Left renal cortex interstitium (tissue), 4 donors: Measurements from ENCODE around the gene PHACTR3. TPM values are rescaled to one million over a fixed set of nuclear protein-coding genes. Genes with fewer than 3 reads are reported as not detected.
"Not testable (repeated sequence)": the region's sequence is repeated elsewhere in the genome, so short reads cannot be mapped to it uniquely, and the experiment has no call there.

Source experiments
- DNase-seq, 4 donors: peaks; one replicate each; pipeline ENCODE4 v3.0.0-alpha.2; 2013; ENCODE audit warnings: low read depth in 4 of 4, low spot score in 2 of 4, missing footprints in 1 of 4
- polyA plus RNA-seq, 4 donors: library from polyadenylated mRNA; unstranded; fragments of 120-200 nt; gene quantifications; one replicate each; pipeline ENCODE4 v1.2.1, GENCODE V29; 2013; ENCODE audit not compliant: insufficient read length in 4 of 4

PHACTR3 gene
- 10 to 100 TPM; 10.5 to 13.7 (median 12.2) TPM for polyA plus RNA-seq

DNA sequence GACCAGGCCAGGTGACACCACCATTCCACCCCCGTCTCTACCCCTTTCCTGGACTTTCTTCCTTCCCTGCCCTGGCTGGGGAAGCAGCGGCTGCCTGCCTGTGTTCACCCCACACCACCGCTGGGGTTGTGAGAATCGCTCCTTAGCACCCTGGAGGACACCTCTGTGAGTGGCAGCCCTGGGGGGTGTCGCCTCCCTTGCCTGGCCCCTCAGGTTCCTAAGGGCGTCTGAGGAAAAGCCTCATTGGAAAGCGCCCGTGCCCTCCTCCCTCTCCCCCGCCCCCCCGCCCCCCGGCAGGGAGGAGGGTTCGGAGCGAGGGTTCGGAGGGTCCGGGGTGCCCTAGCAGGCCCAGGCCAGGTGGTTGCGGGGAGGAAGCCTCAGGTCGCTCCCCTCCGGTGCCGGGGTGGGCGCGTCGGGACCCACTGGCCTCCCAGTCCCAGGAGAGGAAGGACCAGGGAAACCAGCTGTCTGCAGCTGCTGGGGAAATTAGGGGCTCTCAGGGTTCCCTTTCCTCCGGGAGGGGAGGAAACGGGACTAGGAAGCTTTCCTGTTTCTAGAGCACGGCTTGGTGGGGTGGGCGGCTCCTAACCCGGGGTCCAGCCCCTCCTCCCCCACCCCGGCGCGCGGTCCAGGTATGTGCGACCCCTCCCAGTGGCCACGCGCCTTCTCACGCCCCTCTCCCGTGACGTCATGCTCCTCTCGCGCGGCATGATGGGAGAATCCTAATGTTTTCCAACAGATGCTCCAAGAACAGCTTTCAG, at the start of gene PHACTR3:
Gene PHACTR3 (plus strand): TSS at position 760 of the 761 bp plus-strand sequence. CDS start 475 bp downstream, outside the sequence.
- DNase-seq, result no peak

DNA sequence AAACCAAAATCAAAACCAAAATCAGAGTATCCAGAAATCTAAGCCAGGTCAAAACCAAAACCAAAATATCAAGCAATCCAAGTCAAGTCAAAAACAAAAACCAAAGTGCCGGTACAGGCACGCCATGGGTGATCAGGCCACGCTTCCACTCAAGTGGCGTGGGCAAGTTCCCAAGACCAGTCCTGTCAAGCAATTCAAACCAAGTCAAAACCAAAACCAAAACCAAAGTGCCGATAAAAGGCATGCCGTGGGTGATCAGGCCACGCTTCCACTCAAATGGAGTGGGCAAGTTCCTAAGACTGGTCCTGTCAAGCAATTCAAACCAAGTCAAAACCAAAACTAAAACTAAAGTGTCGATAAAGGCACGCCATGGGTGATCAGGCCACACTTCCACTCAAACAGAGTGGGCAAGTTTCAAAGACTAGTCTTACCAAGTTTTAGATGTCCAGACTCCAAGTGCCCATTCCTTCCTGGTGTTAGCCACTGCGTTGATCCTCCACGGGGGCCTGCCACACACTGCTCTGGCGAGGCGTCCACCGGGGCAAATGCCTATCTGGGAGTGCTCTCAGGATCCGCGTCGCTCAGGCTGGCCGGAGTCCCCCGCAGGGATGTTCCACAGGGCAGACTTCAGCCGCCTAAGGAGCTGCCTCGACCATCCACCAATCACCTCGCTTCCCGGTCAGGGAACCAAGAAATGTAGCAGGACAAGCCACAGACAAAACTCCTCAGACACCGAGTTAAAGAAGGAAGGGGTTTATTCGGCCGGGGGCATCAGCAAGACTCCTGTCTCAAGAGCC, 46.4 kb upstream of the PHACTR3 start:
- not testable (repeated sequence) for DNase-seq

DNA sequence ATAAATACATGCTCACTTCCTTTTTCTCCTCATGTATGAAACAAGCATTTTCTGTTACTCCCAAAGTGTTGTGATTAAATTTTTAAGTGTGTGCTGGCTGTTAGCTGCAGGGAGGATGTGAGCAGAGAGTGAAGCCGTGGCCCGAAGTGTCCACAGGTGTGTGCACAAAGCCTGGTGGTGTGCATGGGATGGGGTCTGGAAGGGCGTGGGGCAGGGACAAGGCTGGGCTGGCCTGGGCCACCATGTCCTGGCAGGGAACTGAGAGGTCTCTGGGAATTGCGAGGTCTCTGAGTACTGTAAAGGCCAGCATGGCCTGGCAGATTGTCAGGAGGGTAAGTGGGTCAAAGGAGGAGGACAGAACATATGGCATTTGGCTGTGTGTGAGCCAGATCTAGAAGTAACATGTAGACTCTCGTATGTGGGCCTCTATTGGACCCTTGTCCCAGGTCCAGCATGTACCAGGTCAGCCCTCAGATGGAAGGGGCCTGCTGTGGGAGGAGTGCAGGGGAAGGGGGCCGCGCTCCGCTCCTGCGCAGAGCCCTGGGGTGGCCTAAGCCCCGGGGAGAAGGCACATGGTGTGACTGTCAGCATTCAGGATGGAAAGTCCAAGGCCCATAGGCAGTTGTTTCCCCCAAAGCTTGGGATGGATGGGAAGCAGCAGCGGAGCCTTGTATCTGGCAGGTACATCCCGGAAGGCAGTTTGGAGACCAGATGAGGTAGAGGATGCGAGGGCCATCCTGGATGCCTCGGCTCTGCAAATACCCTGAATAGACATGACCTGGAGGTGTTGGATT, 45.1 kb upstream of the PHACTR3 start:
- no peak for DNase-seq

DNA sequence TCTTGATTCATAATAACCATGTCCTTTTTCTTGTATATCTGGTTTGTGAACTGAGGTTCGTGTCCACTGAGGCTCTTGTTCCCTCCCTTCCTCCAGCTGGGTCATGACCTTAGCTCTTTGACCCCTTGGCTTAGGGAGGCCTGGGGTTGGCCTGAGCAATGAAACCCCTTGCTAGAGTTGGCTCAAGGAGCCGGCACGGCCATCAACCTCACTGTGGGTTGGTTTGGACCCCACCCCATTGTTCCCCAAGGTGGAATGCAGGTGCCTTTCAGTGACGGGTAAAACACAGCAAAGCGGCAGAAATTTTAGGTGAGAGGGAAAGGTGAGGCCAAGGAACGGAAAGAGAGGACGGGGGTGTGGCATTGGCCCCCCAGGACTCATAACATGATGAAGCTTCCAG, 44.5 kb upstream of the PHACTR3 start:
- DNase-seq, result no peak

DNA sequence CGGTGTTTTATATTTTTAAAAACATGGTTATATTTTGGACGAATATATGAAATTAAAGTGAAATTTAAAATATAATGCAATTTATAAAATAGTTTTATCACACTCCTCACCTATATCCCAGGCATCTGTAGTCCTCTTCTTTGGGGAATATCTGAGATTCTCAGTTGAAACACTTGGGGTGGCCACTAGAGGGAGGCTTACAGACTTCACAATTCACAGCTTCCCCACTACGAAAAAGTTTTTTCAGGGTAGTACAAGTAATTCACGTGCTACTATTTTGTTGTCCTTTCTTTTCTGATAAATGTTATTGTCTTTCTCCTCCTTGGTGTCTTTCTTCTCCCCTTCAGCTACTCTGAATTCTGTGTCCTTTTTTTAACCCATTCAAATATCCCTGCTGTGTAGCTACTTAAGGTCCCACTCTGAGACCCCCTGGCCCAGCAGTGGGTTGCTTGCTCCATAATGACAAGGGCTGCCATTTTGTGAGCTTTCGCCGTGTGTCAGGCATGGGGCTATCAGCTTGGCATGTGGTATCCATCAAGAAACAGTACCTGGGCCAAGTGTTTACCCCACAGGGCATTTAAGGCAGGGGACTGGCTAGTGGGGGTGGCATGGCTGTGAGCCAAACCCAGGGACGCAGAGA, 43.6 kb upstream of the PHACTR3 start:
- peak in 1 of 4 donors; percentile 27 for DNase-seq

DNA sequence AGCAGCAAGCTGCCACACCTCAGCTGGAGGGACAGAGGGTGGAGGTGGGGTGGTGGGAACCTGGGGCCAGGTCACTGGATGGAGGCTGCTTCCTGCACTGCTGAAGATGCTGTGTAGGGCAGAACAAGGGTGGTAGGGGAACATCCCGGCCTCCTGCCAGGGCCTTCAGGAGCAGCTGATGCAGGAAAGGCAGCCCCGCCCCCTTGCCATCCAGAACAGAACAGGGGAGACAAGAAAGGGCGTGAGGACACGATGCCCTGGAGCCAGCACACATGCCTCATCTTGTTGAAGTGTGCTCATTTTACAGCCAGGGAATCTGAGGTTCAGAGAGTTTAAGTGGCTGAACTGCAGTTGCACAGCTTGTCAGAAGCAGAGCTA, 43.1 kb upstream of the PHACTR3 start:
- DNase-seq, result no peak

DNA sequence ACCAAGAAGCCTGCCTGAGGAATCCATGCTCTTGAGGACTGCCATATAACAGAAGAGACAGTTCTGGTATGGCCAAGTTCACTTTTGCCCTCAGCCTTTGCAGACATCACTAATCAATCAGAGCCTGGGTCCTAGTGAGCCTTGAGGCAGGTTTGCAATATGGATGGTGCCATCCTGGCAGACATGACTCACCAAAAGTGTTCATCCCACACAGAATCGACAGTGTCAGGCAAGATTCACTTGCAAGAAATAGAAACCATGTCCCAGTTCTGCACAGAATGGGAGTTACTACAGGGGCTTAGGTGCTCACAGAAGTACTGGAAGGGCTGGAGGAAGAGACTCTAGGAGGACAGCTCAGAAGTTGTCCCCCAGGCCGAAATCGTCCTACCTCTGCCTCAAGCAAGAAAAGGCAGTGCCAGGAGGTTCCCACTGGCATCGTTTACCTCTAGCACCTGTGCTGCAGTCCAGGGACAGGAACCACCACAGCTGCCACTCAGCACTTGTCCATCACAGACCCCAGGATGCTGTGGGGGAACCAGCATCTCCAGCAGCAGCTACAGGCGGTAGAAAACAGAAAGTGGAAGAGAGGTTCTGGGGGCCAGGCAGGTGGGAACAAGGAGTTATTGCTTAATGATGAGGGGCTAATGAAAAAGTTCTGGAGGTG, 42.6 kb upstream of the PHACTR3 start:
- no peak for DNase-seq

DNA sequence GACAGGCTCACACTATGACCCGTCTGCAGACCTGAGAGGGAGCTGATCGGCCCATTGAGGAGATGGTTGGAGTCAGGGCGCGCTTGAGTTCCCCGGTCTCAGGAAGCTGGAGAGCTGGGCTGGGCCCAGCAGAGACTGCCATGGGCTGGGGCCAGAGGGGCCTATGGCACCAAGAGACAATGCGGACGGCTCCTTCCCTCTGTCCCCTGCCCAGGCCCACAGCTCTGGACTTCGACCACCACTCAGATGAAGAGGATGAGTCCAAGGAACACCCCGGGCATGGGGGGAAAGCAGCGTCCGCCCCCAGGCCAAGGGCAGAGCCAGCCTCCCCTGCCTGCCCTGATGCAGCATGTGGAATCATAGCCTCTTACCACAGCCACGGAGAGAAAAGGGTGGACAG, 40.2 kb upstream of the PHACTR3 start:
- DNase-seq, result no peak

DNA sequence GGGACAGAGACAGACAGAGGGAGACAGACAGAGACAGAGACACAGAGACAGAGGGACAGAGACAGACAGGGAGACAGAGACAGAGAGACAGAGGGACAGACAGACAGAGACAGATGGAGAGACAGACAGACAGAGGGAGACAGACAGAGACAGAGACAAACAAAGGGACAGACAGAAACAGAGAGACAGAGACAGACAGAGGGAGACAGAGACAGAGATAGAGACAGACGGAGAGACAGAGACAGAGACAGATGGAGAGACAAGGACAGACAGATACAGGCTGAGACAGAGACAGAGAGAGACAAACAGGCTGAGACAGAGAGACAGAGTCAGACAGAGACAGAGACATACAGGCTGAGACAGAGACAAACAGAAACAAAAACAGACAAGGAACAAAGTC, 39.4 kb upstream of the PHACTR3 start:
- DNase-seq, result no peak

DNA sequence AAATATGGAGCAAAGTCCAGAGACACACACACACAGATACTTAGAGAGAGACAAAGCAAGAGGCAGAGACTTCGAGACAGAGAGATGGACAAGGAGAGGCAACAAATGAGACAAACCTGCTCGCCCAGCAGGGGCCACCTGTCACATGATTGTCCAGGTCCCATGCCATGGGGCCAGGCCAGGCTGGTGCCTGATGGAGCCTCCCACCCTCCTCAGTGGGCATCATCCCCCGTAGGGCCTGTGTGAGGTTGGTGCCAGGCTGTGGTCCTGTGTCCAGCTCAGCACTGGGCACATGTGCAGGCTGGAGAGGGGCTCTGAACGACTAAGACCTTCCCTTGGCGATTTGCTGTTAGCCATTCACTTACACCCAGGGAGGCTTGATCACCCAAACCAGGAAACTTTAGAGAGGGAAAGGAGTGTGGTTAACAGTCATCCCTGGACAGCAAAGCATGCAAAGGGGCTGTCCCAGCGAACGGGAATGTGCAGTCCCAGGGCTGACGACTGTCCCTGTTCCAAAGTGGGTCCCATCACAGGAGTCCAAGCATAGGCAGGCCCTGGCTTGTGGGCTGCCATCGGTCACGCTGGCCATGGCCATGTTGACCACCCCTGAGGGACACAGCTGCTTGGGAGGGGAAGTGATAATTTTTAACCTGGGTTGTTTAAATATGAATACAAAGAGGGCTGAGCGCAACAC, 38.4 kb upstream of the PHACTR3 start:
- DNase-seq, result no peak

DNA sequence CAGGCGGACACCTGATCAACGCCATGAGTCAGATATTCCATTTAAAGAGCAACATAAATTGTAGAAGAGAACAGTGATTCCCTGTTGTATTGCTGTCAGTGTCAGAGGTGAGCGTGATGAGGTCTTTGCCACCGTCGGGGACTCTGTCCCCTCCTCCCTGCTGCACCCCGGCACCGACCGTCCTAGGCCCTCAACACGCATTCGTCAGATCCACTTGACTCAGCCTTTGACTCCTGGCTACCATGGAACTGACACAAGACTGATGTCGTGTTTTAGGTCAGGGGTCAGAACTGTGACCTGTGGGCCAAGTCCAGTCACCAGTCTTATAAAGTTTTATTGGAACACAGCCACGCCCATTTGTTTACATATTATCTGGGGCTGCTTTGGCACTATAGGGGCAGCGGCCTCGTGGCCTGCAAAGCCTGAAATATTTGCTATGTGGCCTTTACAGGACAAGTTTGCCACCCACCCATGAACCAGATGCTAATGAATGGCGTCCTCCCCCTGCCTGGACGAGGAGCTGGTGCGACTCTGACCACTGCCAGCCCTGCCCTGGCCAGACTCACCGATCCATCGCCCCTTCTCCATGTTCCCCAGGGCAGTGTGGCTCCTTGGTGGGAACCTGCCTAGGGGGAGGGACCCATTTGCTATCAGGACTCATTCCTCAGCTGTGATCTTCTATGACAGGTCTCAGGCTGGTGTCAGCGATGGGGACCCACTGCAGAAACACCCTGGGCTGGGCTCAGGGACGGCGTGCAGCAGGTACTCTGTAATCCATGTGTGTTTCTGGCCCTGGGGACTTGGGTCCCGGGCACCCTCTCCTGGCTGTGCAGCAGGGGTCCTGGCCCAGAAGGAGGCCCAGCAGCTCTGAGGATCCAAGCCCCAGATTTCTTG, 37.5 kb upstream of the PHACTR3 start:
- DNase-seq, result no peak

DNA sequence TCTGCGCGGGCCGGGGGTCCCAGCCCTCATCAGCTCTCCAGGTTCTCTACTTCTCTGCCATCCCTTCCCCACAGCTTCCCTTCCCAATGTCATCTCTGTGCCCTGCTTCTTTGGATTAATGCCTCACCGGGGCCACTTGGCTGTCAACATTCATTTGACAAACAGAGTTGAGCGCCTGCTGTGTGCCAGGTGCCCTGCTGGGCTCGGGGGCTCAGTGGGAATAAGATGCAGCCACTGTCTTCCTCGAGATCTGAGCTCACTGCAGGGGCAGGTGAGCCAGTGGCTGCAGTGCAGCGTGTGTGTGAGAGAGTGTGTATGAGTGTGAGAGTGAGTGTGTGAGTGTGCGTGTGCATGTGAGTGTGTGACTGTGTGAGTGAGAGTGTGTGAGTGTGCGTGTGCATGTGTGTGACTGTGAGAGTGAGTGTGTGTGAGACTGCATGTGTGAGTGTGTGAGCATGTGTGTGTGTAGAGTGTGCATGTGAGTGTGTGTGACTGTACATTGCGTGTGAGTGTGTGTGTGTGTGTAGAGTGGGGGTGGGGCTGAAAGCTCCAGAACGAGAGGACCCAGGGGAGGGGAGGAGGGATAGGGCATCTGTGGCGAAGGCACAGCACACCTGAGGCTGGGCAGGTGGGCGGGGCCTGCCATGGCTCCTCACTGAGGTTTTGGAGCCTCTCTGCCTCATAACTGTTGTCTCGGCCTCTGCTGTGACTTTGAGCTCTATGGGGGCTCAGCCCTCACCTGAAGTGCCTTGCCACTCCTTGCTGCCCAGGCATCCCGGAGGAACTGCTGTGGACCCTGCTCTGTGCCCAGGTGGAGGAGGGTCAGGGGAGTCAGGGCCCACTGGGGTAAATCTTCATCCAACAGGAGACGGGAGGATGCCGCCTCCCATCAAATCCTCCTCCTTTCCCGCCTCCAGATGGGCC, 36.5 kb upstream of the PHACTR3 start:
- no peak for DNase-seq

DNA sequence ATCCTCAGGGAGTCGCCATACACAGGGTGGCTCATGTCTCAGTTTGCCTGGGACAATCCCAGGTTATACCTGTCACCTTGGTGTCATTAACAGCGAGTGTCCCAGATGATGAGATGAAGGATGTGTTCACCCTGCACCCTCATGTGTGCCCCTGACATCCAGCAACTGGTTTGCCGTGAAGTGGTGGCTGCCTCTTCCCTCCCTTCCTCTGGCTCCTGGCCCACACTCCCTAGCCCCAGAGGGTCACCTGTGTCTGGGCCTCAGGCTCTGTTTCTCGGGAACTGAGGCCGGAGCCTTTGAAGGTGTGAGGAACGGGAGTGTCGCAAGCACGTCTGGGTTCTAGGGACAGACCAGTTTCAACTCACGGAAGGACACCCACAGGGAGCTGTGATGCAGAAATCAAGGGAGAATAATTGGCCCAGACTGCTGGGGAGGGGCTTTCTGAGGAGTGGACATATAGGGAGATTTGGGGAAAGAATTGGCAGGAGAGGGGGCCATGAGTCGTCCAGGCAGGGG, 35.8 kb upstream of the PHACTR3 start:
- DNase-seq, result no peak

DNA sequence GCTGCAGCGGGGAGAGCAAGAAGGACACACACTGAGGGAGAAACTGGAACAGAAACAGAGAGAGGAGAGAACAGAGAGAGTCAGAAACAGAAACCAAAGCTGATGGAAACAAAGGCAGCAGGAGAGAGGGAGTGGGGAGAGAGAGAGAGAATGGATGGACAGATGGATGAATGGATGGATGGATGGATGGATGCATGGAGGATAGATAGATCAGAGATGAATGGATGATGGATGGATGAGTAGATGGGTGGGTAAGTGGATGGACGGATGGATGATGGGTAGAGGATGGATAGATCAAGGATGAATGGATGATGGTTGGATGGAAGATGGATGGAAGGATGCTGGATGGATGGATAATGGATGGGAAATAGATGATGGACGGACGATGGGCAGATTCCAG, 35.0 kb upstream of the PHACTR3 start:
- no peak for DNase-seq

DNA sequence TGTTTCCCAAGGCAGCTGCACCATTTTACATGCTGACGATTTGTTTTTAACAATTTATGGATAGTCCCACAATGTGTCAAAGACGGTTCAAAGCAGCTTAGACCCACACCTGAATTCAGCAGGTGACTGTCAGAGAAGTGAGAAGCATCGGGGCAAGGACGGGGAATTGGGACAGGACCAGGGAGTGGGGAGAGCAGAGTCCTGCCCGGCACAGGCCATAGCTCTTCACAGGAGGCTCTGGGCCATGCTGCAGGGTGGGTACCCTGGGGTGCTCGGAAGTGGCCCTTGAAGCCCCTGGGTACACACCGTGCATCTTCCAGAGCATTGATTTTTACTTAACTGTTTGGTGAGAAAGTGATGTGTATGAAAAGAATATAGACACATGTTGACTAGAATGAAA, 33.2 kb upstream of the PHACTR3 start:
- no peak for DNase-seq

DNA sequence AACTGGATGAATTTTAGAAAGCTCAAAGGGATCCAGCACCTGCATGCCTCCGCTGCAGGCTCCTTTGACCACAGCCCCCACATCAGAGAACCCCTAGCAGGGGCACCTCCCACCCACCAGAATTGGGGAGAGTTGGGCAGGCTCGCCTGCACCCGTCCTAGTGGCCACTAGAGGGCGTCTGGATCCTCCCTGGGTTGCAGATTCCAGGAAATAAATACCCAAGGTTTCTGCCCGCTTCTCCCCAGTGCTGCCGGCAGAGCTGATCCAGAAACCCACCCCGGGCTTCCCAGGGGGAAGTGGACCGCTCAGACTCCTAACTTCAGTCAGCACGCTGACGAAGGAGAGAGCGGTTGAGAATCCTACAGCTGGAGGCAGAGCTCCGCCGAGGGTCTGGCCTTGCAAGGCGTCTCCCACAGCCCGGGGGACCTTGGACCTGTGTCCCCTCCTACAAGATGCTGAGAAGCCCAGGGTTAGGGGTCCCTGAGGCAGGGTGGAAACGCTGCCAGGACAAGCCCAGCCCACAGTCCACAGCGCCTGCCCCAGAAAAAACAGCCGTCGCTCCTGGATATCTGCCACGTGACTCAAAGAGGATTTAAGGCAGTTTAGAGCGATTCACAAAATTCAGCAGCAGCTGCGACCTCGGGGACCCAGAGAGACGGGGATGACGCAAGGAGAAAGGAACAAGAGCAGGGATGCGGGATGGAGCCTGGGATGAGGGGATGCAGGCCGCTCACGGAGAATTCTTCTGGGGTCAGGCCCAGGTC, 32.6 kb upstream of the PHACTR3 start:
- peak; percentile 39 to 48 (median 47) for DNase-seq
